Measurements from ENCODE around the gene PSMC2. TPM values are rescaled to one million over a fixed set of nuclear protein-coding genes. Genes with fewer than 3 reads are reported as not detected.

Gene PSMC2
- total and polyA plus RNA-seq, 8 donors = 23.2 to 170 (median 69.4) TPM

- peak in 1 of 2 donors; percentile 1 for DNase-seq
- intact Hi-C loops (cut with DNase I; ENCODE audit: low total_unique reads) = no loop called here
- no peak for TF ChIP-seq POLR2AphosphoS5 (IDR thresholded peaks at IDR 0.05)
- no peak for TF ChIP-seq EP300 (IDR thresholded peaks at IDR 0.05)
- no peak for TF ChIP-seq POLR2A (IDR thresholded peaks at IDR 0.05)
- TF ChIP-seq, protein P1, sequence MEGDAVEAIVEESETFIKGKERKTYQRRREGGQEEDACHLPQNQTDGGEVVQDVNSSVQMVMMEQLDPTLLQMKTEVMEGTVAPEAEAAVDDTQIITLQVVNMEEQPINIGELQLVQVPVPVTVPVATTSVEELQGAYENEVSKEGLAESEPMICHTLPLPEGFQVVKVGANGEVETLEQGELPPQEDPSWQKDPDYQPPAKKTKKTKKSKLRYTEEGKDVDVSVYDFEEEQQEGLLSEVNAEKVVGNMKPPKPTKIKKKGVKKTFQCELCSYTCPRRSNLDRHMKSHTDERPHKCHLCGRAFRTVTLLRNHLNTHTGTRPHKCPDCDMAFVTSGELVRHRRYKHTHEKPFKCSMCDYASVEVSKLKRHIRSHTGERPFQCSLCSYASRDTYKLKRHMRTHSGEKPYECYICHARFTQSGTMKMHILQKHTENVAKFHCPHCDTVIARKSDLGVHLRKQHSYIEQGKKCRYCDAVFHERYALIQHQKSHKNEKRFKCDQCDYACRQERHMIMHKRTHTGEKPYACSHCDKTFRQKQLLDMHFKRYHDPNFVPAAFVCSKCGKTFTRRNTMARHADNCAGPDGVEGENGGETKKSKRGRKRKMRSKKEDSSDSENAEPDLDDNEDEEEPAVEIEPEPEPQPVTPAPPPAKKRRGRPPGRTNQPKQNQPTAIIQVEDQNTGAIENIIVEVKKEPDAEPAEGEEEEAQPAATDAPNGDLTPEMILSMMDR (IDR thresholded peaks at IDR 0.05) = no peak
- H3K36me3 ChIP-seq = peaks cover 2 to 18% (median 11%) of the 10 kb centered on the region in 4 donors
- H3K4me3 ChIP-seq = peak overlapping the region; percentile 72 to 93 (median 90)
- no peaks in the 10 kb centered on the region for H3K27me3 ChIP-seq
- WGBS, 5 donors = 5 to 20% (median 9%) methylated on average over 13 of the region's 13 CpGs
- peaks cover 28 to 75% (median 59%) of the 10 kb centered on the region in 4 donors for H3K4me1 ChIP-seq
- no peaks in the 10 kb centered on the region for H3K9me3 ChIP-seq
- peak overlapping the region in 3 of 5 donors; percentile 90 to 92 (median 90) for H3K27ac ChIP-seq
Observed at GRCh38 chr7:103348452-103348851, 1.0 kb downstream of the PSMC2 start.

- no peaks in the 10 kb centered on the region for H3K9me3 ChIP-seq
- DNase-seq = no peak
- H3K27ac ChIP-seq = peak overlapping the region in 1 of 5 donors; percentile 90
- peaks cover 25 to 71% (median 56%) of the 10 kb centered on the region in 4 donors for H3K4me1 ChIP-seq
- peaks cover 6 to 21% (median 15%) of the 10 kb centered on the region in 4 donors for H3K36me3 ChIP-seq
- peak overlapping the region; percentile 72 to 93 (median 90) for H3K4me3 ChIP-seq
- no peaks in the 10 kb centered on the region for H3K27me3 ChIP-seq
- WGBS, 5 donors = 25 to 36% (median 27%) methylated on average over 2 of the region's 2 CpGs
- intact Hi-C loops (cut with DNase I; ENCODE audit: low total_unique reads) = no loop called here
- TF ChIP-seq POLR2AphosphoS5 (IDR thresholded peaks at IDR 0.05) (no peak), POLR2A (IDR thresholded peaks at IDR 0.05) (no peak), EP300 (IDR thresholded peaks at IDR 0.05) (no peak)
Observed at GRCh38 chr7:103348959-103349358, 1.5 kb downstream of the PSMC2 start.

GRCh38 chr7:103349805-103350204 lies 2.4 kb downstream of the PSMC2 start:
- no peak overlapping the region for H3K27ac ChIP-seq
- TF ChIP-seq, protein P1 (IDR thresholded peaks at IDR 0.05) = no peak
- TF ChIP-seq POLR2A (IDR thresholded peaks at IDR 0.05) (no peak), EP300 (IDR thresholded peaks at IDR 0.05) (no peak), POLR2AphosphoS5 (IDR thresholded peaks at IDR 0.05) (no peak)
- H3K4me1 ChIP-seq = peaks cover 25 to 71% (median 56%) of the 10 kb centered on the region in 4 donors
- intact Hi-C loops (cut with DNase I; ENCODE audit: low total_unique reads) = no loop called here
- no peaks in the 10 kb centered on the region for H3K9me3 ChIP-seq
- H3K36me3 ChIP-seq = peaks cover 6 to 29% (median 23%) of the 10 kb centered on the region in 4 donors
- WGBS, 5 donors = 42 to 54% (median 48%) methylated on average over 1 of the region's 1 CpG
- H3K27me3 ChIP-seq = no peaks in the 10 kb centered on the region
- peak overlapping the region in 2 of 4 donors; percentile 15 to 89 for H3K4me3 ChIP-seq
- DNase-seq = no peak

DNA sequence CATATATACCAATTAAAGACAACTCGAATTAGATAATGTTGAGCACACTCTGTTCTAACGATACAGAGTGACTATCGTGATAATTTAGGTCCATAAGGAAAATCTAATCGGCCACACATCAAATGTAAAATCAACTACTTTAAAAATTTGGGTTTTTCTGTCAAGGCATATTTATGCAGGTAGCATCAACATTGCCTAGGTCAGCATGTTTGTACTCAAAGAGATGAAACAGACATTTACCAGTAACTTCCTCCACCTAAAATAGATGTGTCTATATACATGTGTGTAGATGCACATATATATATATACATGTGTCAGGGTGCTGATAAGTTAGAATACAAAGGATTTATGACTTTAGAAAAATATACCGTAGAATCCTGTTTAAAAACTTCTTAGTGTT lies 22.0 kb downstream of the PSMC2 start:
- WGBS, 5 donors = 89 to 97% (median 94%) methylated on average over 5 of the region's 5 CpGs
- intact Hi-C loops (cut with DNase I; ENCODE audit: low total_unique reads) = no loop called here

More for the DNA sequence above, 22.0 kb downstream of the PSMC2 start:
- no peak overlapping the region for H3K4me3 ChIP-seq
- H3K4me1 ChIP-seq = no peaks in the 10 kb centered on the region
- no peak overlapping the region for H3K27ac ChIP-seq
- no peaks in the 10 kb centered on the region for H3K27me3 ChIP-seq
- H3K36me3 ChIP-seq = peaks cover 39 to 63% (median 61%) of the 10 kb centered on the region in 4 donors
- DNase-seq = no peak
- TF ChIP-seq EP300 (IDR thresholded peaks at IDR 0.05) = no peak
- TF ChIP-seq POLR2AphosphoS5 (IDR thresholded peaks at IDR 0.05) = no peak
- TF ChIP-seq POLR2A (IDR thresholded peaks at IDR 0.05) = no peak
- TF ChIP-seq, protein P1 (IDR thresholded peaks at IDR 0.05) = no peak
- no peaks in the 10 kb centered on the region for H3K9me3 ChIP-seq
